Measurements from ENCODE around the gene HOMER2. TPM values are rescaled to one million over a fixed set of nuclear protein-coding genes. Genes with fewer than 3 reads are reported as not detected.

Gene HOMER2
- total and polyA plus RNA-seq, 2 of the 4 experiments (the other 2 are of a cell fraction): 0.54 to 0.79 TPM

DNA sequence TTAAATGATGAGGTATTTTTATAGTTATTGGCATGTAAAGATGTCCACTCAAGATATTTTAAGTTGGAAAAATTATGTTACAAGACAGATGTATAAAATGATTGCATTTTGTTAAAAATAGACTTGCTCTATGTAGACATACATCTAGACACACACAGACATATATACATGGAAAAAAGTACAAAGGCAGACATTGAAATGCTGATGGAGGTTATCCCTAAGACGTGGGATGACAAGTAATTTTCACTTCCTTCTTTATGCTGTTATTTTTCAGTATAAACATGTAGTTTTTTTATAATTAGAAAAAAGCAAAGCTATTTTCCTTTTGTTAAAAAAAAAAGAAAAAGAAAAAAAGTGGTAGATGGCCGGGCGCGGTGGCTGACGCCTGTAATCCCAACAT, 7.2 kb downstream of the HOMER2 start:
- Histone ChIP-seq H2AFZ (replicated peaks; ENCODE audit: low read length, poor library complexity) (no peak overlapping the region), H4K20me1 (ENCODE audit: insufficient read depth, low read length) (no peaks in the 10 kb centered on the region), H3K4me3 (ENCODE audit: insufficient read depth, low read depth, low read length) (no peak overlapping the region), H4K91ac (ENCODE audit: insufficient read depth, low read depth, low read length) (no peak overlapping the region), H3K27me3 (ENCODE audit: control insufficient read depth, insufficient read depth, low read length) (peaks cover 14% of the 10 kb centered on the region), H3K36me3 (ENCODE audit: control insufficient read depth, insufficient read depth, low read length) (no peaks in the 10 kb centered on the region), H3K27ac (ENCODE audit: insufficient read depth, low read length) (no peak overlapping the region), H3K23ac (ENCODE audit: low read depth, low read length) (no peak overlapping the region), H3K4me1 (ENCODE audit: control insufficient read depth, insufficient read depth, low read length) (no peaks in the 10 kb centered on the region), H3K9me3 (ENCODE audit: control insufficient read depth, insufficient read depth, low read length) (no peaks in the 10 kb centered on the region), H2BK20ac (ENCODE audit: low read depth, low read length) (no peak overlapping the region), H2BK5ac (ENCODE audit: low read depth, low read length, poor library complexity, severe bottlenecking) (no peak overlapping the region), H3K9ac (ENCODE audit: low read depth, low read length) (no peak overlapping the region), H3K9me1 (ENCODE audit: insufficient read depth, low read length) (no peaks in the 10 kb centered on the region), H2AK5ac (ENCODE audit: low read depth, low read length) (no peak overlapping the region), H3K14ac (replicated peaks; ENCODE audit: low read depth, low read length) (no peak overlapping the region), H4K8ac (ENCODE audit: low read depth in 2 of 2, low read length in 2 of 2) (no peak overlapping the region), H2BK15ac (ENCODE audit: low read depth, low read length) (no peak overlapping the region), H3K4me2 (ENCODE audit: low read depth, low read length) (no peak overlapping the region), H2AK9ac (replicated peaks; ENCODE audit: low read depth, low read length, poor library complexity) (no peak overlapping the region), H2BK120ac (ENCODE audit: low read depth, low read length) (no peak overlapping the region), H4K5ac (ENCODE audit: low read depth, low read length) (no peak overlapping the region), H3K79me1 (ENCODE audit: low read depth in 1 of 2, low read length in 2 of 2) (no peaks in the 10 kb centered on the region), H3K56ac (ENCODE audit: extremely low read depth, insufficient read depth, low read length) (no peak overlapping the region), H3K4ac (ENCODE audit: low read depth, low read length) (no peak overlapping the region), H3K18ac (ENCODE audit: low read depth, low read length) (no peak overlapping the region)
- CTCF ChIA-PET: no interaction called here
- DNase-seq (no peak), ATAC-seq (ENCODE audit: low read depth) (no peak)
- TF ChIP-seq RCOR1 (IDR thresholded peaks at IDR 0.05; ENCODE audit: insufficient replicate concordance, low read length) (no peak), CEBPB (IDR thresholded peaks at IDR 0.05; ENCODE audit: low read depth, low read length) (no peak), BHLHE40 (IDR thresholded peaks at IDR 0.05; ENCODE audit: low read depth, low read length) (no peak), MAFK (IDR thresholded peaks at IDR 0.05; ENCODE audit: low read depth, low read length) (no peak), MXI1 (IDR thresholded peaks at IDR 0.05; ENCODE audit: borderline replicate concordance, low read depth, low read length) (no peak), POLR2A (IDR thresholded peaks at IDR 0.05; ENCODE audit: low read depth, low read length) (no peak), RAD21 (IDR thresholded peaks at IDR 0.05; ENCODE audit: low read length) (no peak), RFX5 (IDR thresholded peaks at IDR 0.05; ENCODE audit: low read depth, low read length) (no peak), FOS (IDR thresholded peaks at IDR 0.05; ENCODE audit: low read depth, low read length) (no peak), SMC3 (IDR thresholded peaks at IDR 0.05; ENCODE audit: low read depth, low read length) (no peak), NFE2L2 (IDR thresholded peaks at IDR 0.05; ENCODE audit: low read depth, low read length) (no peak), MAZ (IDR thresholded peaks at IDR 0.05; ENCODE audit: borderline replicate concordance, low read depth, low read length) (no peak), CHD1 (IDR thresholded peaks at IDR 0.05; ENCODE audit: low read depth, low read length) (no peak)
- TF ChIP-seq, protein P1, sequence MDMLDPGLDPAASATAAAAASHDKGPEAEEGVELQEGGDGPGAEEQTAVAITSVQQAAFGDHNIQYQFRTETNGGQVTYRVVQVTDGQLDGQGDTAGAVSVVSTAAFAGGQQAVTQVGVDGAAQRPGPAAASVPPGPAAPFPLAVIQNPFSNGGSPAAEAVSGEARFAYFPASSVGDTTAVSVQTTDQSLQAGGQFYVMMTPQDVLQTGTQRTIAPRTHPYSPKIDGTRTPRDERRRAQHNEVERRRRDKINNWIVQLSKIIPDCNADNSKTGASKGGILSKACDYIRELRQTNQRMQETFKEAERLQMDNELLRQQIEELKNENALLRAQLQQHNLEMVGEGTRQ (IDR thresholded peaks at IDR 0.05; ENCODE audit: low read depth, low read length): no peak
- TF ChIP-seq, protein P2, sequence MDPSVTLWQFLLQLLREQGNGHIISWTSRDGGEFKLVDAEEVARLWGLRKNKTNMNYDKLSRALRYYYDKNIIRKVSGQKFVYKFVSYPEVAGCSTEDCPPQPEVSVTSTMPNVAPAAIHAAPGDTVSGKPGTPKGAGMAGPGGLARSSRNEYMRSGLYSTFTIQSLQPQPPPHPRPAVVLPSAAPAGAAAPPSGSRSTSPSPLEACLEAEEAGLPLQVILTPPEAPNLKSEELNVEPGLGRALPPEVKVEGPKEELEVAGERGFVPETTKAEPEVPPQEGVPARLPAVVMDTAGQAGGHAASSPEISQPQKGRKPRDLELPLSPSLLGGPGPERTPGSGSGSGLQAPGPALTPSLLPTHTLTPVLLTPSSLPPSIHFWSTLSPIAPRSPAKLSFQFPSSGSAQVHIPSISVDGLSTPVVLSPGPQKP (IDR thresholded peaks at IDR 0.05; ENCODE audit: borderline replicate concordance, low read depth, low read length): no peak
- TF ChIP-seq, protein P3, sequence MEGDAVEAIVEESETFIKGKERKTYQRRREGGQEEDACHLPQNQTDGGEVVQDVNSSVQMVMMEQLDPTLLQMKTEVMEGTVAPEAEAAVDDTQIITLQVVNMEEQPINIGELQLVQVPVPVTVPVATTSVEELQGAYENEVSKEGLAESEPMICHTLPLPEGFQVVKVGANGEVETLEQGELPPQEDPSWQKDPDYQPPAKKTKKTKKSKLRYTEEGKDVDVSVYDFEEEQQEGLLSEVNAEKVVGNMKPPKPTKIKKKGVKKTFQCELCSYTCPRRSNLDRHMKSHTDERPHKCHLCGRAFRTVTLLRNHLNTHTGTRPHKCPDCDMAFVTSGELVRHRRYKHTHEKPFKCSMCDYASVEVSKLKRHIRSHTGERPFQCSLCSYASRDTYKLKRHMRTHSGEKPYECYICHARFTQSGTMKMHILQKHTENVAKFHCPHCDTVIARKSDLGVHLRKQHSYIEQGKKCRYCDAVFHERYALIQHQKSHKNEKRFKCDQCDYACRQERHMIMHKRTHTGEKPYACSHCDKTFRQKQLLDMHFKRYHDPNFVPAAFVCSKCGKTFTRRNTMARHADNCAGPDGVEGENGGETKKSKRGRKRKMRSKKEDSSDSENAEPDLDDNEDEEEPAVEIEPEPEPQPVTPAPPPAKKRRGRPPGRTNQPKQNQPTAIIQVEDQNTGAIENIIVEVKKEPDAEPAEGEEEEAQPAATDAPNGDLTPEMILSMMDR (conservative IDR thresholded peaks at IDR 0.05; ENCODE audit: low read depth, low read length): no peak
- in situ Hi-C loops (cut with MboI; ENCODE audit: low sequenced_read_pairs) (no loop called here), dilution Hi-C loops (cut with HindIII; ENCODE audit: low sequenced_read_pairs, unreplicated experiment) (no loop called here), intact Hi-C loops (cut with micrococcal nuclease) (no loop called here)
- BruUV-seq (replicated peaks): no TSS peak
- no CpG with 5 or more reads among the region's 5 CpGs for WGBS, 2 experiments (ENCODE audit: extremely low coverage in 2 of 2, insufficient read length in 1 of 2)
- POLR2A ChIA-PET (ENCODE audit: unreplicated experiment): no interaction called here
